Measurements from ENCODE around the gene MAP3K6. TPM values are rescaled to one million over a fixed set of nuclear protein-coding genes. Genes with fewer than 3 reads are reported as not detected.
A peak's percentile ranks its signal among the peaks of the same experiment; 100 is the strongest.
"Not testable (repeated sequence)": the region's sequence is repeated elsewhere in the genome, so short reads cannot be mapped to it uniquely, and the experiment has no call there.

The MAP3K6 gene
- total and polyA plus RNA-seq, 4 donors = 1.3 to 8.3 (median 4.0) TPM

- H3K9me3 ChIP-seq (ENCODE audit: control insufficient read depth in 4 of 4, low read length in 3 of 4) = no peaks in the 10 kb centered on the region
- no peak overlapping the region for H3K4me3 ChIP-seq (ENCODE audit: low read depth in 1 of 3, low read length in 3 of 3)
- 43% methylated on average over 5 of the region's 5 CpGs for WGBS
- TF ChIP-seq HNF4A (conservative IDR thresholded peaks at IDR 0.05) (peak in 1 of 2 donors; percentile 6), RXRA (IDR thresholded peaks at IDR 0.05) (no peak), NR2F2 (IDR thresholded peaks at IDR 0.05) (no peak), FOXA1 (IDR thresholded peaks at IDR 0.05) (no peak), MAX (IDR thresholded peaks at IDR 0.05) (no peak), JUND (IDR thresholded peaks at IDR 0.05) (no peak), TAF1 (conservative IDR thresholded peaks at IDR 0.05) (no peak), GABPA (IDR thresholded peaks at IDR 0.05 in 1 of 2, conservative IDR thresholded peaks at IDR 0.05 in 1 of 2) (no peak), HNF4G (IDR thresholded peaks at IDR 0.05) (no peak), ATF3 (IDR thresholded peaks at IDR 0.05) (no peak), ZBTB33 (IDR thresholded peaks at IDR 0.05) (no peak), FOXA2 (IDR thresholded peaks at IDR 0.05) (no peak), RAD21 (IDR thresholded peaks at IDR 0.05) (peak; percentile 85 to 90), CTCF (IDR thresholded peaks at IDR 0.05; ENCODE audit: low read depth, low read length, missing input control) (peak; percentile 88), EGR1 (IDR thresholded peaks at IDR 0.05; ENCODE audit: low read depth in 2 of 2) (no peak), REST (IDR thresholded peaks at IDR 0.05) (no peak), YY1 (IDR thresholded peaks at IDR 0.05) (no peak), SP1 (IDR thresholded peaks at IDR 0.05) (no peak)
- peaks cover 5 to 12% (median 8%) of the 10 kb centered on the region in 4 donors for H3K4me1 ChIP-seq (ENCODE audit: control insufficient read depth in 4 of 4, insufficient read depth in 4 of 4, low read length in 3 of 4)
- DNase-seq (ENCODE audit: low spot score) = peak; percentile 76
- no peaks in the 10 kb centered on the region for H3K27me3 ChIP-seq (ENCODE audit: control insufficient read depth in 4 of 4, insufficient read depth in 4 of 4, low read length in 3 of 4)
- H3K9ac ChIP-seq (ENCODE audit: low read depth in 1 of 2, low read length in 2 of 2) = no peak overlapping the region
- H3K27ac ChIP-seq (ENCODE audit: low read depth in 1 of 2, low read length in 2 of 2) = no peak overlapping the region
- no peaks in the 10 kb centered on the region for H3K36me3 ChIP-seq (ENCODE audit: control insufficient read depth in 4 of 4, insufficient read depth in 3 of 4, low read depth in 1 of 4, low read length in 3 of 4)
Measured at GRCh38 chr1:27388337-27389005, 21.7 kb upstream of the MAP3K6 start.

- WGBS = 91% methylated on average over 3 of the region's 3 CpGs
- not testable (repeated sequence) for H3K4me1 ChIP-seq (ENCODE audit: control insufficient read depth in 4 of 4, insufficient read depth in 4 of 4, low read length in 3 of 4); H3K36me3 ChIP-seq (ENCODE audit: control insufficient read depth in 4 of 4, insufficient read depth in 3 of 4, low read depth in 1 of 4, low read length in 3 of 4); H3K4me3 ChIP-seq (ENCODE audit: low read depth in 1 of 3, low read length in 3 of 3); H3K27ac ChIP-seq (ENCODE audit: low read depth in 1 of 2, low read length in 2 of 2); DNase-seq (ENCODE audit: low spot score); H3K27me3 ChIP-seq (ENCODE audit: control insufficient read depth in 4 of 4, insufficient read depth in 4 of 4, low read length in 3 of 4); H3K9me3 ChIP-seq (ENCODE audit: control insufficient read depth in 4 of 4, low read length in 3 of 4); H3K9ac ChIP-seq (ENCODE audit: low read depth in 1 of 2, low read length in 2 of 2)
Measured at GRCh38 chr1:27384797-27385196, 18.0 kb upstream of the MAP3K6 start.

Data from liver (tissue), 9 donors.